Measurements from ENCODE around the gene HOXA13. TPM values are rescaled to one million over a fixed set of nuclear protein-coding genes. Genes with fewer than 3 reads are reported as not detected.

HOXA13 gene
- total and polyA plus RNA-seq, 10 of the 15 experiments (the other 5 are each of a cell fraction or from before 2014, with no cell fraction given): not detected

GRCh38 chr7:27160546-27161213 is 39.2 kb downstream of the HOXA13 start (continued):
- TF ChIP-seq NKRF (conservative IDR thresholded peaks at IDR 0.05) (no peak), POLR2AphosphoS2 (IDR thresholded peaks at IDR 0.05; ENCODE audit: low read depth, low read length) (no peak), NFIC (IDR thresholded peaks at IDR 0.05; ENCODE audit: low read depth, low read length) (no peak), TAF1 (IDR thresholded peaks at IDR 0.05; ENCODE audit: borderline replicate concordance, low read depth, low read length) (no peak), NR2F1 (conservative IDR thresholded peaks at IDR 0.05) (peak; percentile 62)

- Histone ChIP-seq H3K9me3 (replicated peaks; ENCODE audit: control insufficient read depth, insufficient read depth, low read length) (peaks cover under 1% of the 10 kb centered on the region; the same call in 1 of the 3 replicates), H3K36me3 (ENCODE audit: control insufficient read depth in 2 of 2, insufficient read depth in 2 of 2, low read length in 1 of 2) (no peaks in the 10 kb centered on the region), H2AFZ (ENCODE audit: control insufficient read depth, low read depth, low read length) (peak overlapping the region; percentile 91), H3K79me2 (ENCODE audit: control insufficient read depth, insufficient read depth, low read length) (no peaks in the 10 kb centered on the region), H3K27me3 (replicated peaks in 1 of 2; ENCODE audit: control insufficient read depth in 2 of 2, insufficient read depth in 2 of 2, low read length in 1 of 2) (peaks cover 21 to 40% of the 10 kb centered on the region in 2 experiments), H4K20me1 (ENCODE audit: control insufficient read depth, insufficient read depth) (no peaks in the 10 kb centered on the region), H3K27ac (ENCODE audit: control insufficient read depth, insufficient read depth) (no peak overlapping the region), H3K4me1 (ENCODE audit: control insufficient read depth, insufficient read depth, low read length) (no peaks in the 10 kb centered on the region), H3K9ac (ENCODE audit: control insufficient read depth, insufficient read depth, low read length) (peak overlapping the region; percentile 30; the same call in 1 of the 2 replicates), H3K4me3 (peak overlapping the region; percentile 72), H3K4me2 (ENCODE audit: control insufficient read depth, insufficient read depth) (peak overlapping the region; percentile 90)
- 3% methylated on average over 22 of the region's 23 CpGs for WGBS (ENCODE audit: insufficient coverage, insufficient replicate concordance, low lambda C conversion rate, missing lambda C conversion rate)
- intact Hi-C loops (cut with micrococcal nuclease; ENCODE audit: unreplicated experiment): loop anchor here (2.0 to 5.0 kb wide), 4 partner anchors 303 to 1268 kb away; no protein-coding TSS in a partner anchor
- RAD21 ChIA-PET (ENCODE audit: unreplicated experiment): interaction anchor here (1.1 to 3.8 kb wide), 11 partner anchors 64 to 1267 kb away, joined by 4 to 46 read pairs (median 5); partner anchors contain the start of gene HOXA1
- DNase-seq (ENCODE audit: low read depth, low spot score) (no peak), FAIRE-seq (no peak), ATAC-seq (peak; percentile 49)
- SMC1A ChIA-PET (ENCODE audit: uncharacterized antibody, unreplicated experiment): interaction anchor here (1.0 to 2.2 kb wide), 8 partner anchors 10 to 1077 kb away, joined by 3 to 15 read pairs (median 6); no protein-coding TSS in a partner anchor
- TF ChIP-seq NR2F1 (conservative IDR thresholded peaks at IDR 0.05) (no peak), CHD1 (IDR thresholded peaks at IDR 0.05; ENCODE audit: low read depth, low read length) (no peak)
- BruUV-seq (replicated peaks): no TSS peak
- POLR2A ChIA-PET: interaction anchor here (0.7 kb wide), 1 partner anchor 293 kb away, joined by 3 read pairs; no protein-coding TSS in a partner anchor
- in situ Hi-C loops (cut with MboI): loop anchor here (25.0 kb wide), 1 partner anchor 1073 kb away; no protein-coding TSS in a partner anchor
- CTCF ChIA-PET: interaction anchor here (0.8 to 4.6 kb wide), 23 partner anchors 10 to 1267 kb away, joined by 3 to 100 read pairs (median 7); partner anchors contain the start of gene HOXA3
Observed at GRCh38 chr7:27160145-27160545, 39.7 kb downstream of the HOXA13 start.
